ENCODE measurements around the gene PCDH9. TPM values are rescaled to one million over a fixed set of nuclear protein-coding genes. Genes with fewer than 3 reads are reported as not detected.

The PCDH9 gene
- total RNA-seq, 1 donor from 2014 or later, result 0.40 TPM

DNA sequence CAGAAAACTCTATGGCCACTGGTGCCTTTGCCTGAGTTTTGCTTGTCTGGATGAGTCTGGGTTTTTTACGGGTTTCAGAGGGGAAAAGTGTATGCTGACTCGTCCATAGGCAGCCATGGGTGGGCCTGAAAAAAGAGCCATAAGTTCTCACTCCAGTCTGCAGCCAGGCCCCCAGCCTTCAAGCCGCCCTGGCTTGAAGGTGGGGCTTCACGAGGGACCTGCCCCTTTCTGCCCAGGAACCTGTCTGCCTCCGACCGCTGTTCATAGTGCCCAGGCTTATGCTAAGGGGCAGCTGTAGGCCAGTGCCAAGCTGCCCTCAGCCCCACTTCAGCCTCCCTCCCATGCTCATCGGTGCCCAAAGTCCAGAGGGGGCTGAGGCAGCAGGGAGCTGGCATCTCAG, 385.2 kb downstream of the PCDH9 start:
- no peak overlapping the region for H3K4me3 ChIP-seq (ENCODE audit: low read depth, low read length)
- DNase-seq (ENCODE audit: low read depth), result no peak
- TF ChIP-seq CTCF (conservative IDR thresholded peaks at IDR 0.05; ENCODE audit: low read depth, low read length), result no peak

DNA sequence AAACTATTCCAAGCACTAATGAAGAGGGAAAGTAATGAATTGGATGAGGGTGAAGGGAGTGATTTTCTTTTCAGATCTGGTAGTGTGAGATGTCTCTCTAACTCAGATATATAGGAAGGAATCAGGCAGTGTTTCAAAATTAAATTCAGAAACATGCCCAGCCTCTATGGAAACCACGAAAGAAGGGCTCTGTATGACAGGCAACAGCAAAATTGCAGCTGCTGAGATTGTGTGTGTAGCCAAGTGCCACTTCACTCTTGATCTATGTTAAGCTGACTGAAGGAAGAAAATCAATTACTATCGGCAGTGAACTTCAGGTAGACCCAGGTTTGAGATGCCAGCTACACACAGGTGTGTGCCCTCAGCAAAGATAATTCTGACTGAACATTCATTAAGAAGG, 387.4 kb downstream of the PCDH9 start:
- no peak for TF ChIP-seq CTCF (conservative IDR thresholded peaks at IDR 0.05; ENCODE audit: low read depth, low read length)
- no peak overlapping the region for H3K4me3 ChIP-seq (ENCODE audit: low read depth, low read length)
- no peak for DNase-seq (ENCODE audit: low read depth)

DNA sequence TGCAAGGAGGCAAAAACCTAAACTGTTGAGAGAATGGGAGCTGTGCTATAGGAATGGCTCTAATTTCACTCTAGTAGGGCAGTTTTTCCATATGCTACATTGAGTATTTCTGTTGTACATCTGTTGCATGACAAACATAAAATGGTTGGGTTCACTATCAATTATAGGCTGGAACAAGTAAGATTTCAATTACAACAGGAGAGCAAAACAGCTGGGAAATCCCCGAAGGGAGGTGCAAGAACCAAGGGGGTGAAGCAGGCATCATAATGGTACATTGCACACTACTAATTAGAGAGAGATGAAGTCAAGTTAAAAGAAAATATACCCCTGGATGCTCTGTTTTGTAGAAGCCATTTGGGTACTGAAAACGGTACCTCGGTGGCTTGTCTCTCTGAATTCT, 389.5 kb downstream of the PCDH9 start:
- DNase-seq (ENCODE audit: low read depth), result no peak
- TF ChIP-seq CTCF (conservative IDR thresholded peaks at IDR 0.05; ENCODE audit: low read depth, low read length), result no peak
- no peak overlapping the region for H3K4me3 ChIP-seq (ENCODE audit: low read depth, low read length)

GRCh38 chr13:66837246-66837645, 392.9 kb downstream of the PCDH9 start:
- no peak for DNase-seq (ENCODE audit: low read depth)
- TF ChIP-seq CTCF (conservative IDR thresholded peaks at IDR 0.05; ENCODE audit: low read depth, low read length), result no peak
- H3K4me3 ChIP-seq (ENCODE audit: low read depth, low read length), result no peak overlapping the region

DNA sequence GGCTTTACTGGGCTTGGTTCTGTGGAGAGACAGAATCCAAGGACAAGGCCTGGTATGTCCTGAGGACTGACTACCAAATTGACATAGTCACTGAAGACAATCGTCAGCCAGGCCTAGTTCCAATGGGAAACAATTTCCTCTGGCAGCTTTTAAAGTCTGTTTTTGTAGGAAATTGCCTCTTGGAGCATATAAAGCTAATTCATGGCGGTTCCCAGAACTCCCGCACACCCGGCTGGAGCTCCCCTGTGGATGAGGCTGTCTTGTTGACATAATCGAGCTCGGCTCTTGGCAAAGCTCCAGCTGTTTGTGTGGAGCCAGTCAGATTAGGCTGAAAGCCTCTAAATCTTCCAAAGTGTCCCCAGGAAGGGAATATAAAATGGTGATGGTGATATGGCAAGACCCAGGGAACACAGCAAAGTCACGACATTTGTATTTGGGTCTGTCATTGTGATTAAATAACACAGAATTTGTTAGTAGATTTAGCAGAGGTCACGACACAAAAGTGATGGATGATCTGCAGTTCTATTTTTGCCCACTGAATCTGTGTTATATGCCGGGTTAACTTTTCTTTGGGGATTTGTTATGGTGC, 395.0 kb downstream of the PCDH9 start:
- no peak overlapping the region for H3K4me3 ChIP-seq (ENCODE audit: low read depth, low read length)
- TF ChIP-seq CTCF (conservative IDR thresholded peaks at IDR 0.05; ENCODE audit: low read depth, low read length), result no peak
- no peak for DNase-seq (ENCODE audit: low read depth)

DNA sequence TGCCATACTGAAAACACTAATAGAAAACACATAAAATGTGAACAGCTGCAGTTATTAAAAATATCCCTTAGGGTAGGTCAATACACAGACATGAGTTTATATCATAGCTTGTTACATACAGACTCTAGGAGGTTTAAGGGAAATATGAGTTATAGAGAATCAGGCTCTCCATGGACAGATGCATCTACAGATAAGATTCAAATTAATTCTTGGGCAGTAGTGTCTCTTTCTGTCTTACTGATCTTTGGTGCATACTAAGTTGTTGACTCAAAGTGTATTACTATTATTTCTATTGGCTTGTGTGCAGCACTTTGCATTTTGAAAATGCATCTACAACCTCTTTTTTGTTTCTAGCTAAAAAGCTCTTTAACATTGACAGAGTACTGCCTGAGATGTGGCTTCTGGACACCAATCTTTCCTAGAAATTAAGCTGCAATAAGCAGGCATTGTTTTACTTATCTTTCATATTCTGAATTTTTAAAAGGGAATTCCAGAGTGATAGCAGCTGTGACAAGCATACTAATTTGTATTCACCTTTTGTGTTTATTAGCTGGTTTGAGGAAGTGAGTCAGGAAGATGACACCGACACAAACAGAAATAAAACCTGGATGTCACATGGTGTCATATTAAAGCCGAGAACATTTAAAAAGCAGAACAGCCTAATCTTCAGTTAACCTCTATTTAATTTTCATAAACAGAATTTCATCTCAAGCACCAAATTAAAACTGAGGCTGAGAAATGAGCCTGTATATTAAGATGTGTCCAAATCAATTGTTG, 399.0 kb downstream of the PCDH9 start:
- TF ChIP-seq CTCF (conservative IDR thresholded peaks at IDR 0.05; ENCODE audit: low read depth, low read length), result no peak
- H3K4me3 ChIP-seq (ENCODE audit: low read depth, low read length), result no peak overlapping the region
- no peak for DNase-seq (ENCODE audit: low read depth)

DNA sequence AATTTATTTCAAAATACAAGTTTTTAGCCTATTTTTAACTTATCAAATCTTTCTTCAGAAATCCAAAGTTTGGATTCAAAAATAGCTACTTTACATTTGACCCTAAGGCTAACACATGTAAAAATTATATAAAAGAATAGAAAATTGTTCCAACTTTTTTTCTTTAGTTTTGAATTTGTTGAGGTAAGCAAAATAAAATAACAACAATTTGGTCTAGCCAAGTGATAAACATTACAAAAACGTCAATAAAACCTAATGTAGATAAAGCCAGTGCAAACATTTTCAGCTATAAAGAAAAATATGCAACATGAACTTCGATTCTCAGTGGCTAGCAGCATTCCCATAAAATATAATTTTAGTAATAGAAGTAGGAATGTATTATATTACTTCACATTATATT, 400.3 kb downstream of the PCDH9 start:
- no peak for TF ChIP-seq CTCF (conservative IDR thresholded peaks at IDR 0.05; ENCODE audit: low read depth, low read length)
- DNase-seq (ENCODE audit: low read depth), result no peak
- no peak overlapping the region for H3K4me3 ChIP-seq (ENCODE audit: low read depth, low read length)

Measured in epithelial cell of proximal tubule (primary cell).